Upper lobe of right lung (tissue), 1 donor: Measurements from ENCODE around the gene LAMTOR3. TPM values are rescaled to one million over a fixed set of nuclear protein-coding genes. Genes with fewer than 3 reads are reported as not detected.
A peak's percentile ranks its signal among the peaks of the same experiment; 100 is the strongest.

ENCODE experiments used
- ATAC-seq: fragments of 200-7000 bp; cut with Tn5 transposase; one replicate; pipeline ENCODE4 v1.9.1; 2020; ENCODE audit warnings: mild to moderate bottlenecking, moderate library complexity
- DNase-seq: peaks from one replicate; pipeline ENCODE4 v3.0.0-alpha.2; 2020
- H3K27ac ChIP-seq: fragments of 200-600 bp; one replicate; pipeline ENCODE4 v1.8.0; 2022
- H3K27me3 ChIP-seq: fragments of 200-600 bp; one replicate; pipeline ENCODE4 v1.8.0; 2022; ENCODE audit warnings: mild to moderate bottlenecking
- H3K36me3 ChIP-seq: fragments of 200-600 bp; one replicate; pipeline ENCODE4 v1.8.0; 2022
- H3K4me1 ChIP-seq: fragments of 200-600 bp; one replicate; pipeline ENCODE4 v1.8.0; 2022
- H3K4me3 ChIP-seq: fragments of 200-600 bp; one replicate; pipeline ENCODE4 v1.8.0; 2022; ENCODE audit warnings: mild to moderate bottlenecking
- H3K9me3 ChIP-seq: fragments of 200-600 bp; one replicate; pipeline ENCODE4 v1.8.0; 2022
- intact Hi-C: fragments of 100-400 bp; cut with DNase I; formaldehyde crosslinking; loops from one replicate; pipeline ENCODE4 v1.11.0; 2022
- total RNA-seq: library from RNA; stranded (reverse); fragmentation: NEBNext Ultra II Directional; extraction: Animal tissue kit (Norgen Biotek cat#: 25700); gene quantifications from one replicate; pipeline ENCODE4 v1.2.1, GENCODE V29; 2021
- TF ChIP-seq, protein P1 (sequence below): fragments of 200-600 bp; IDR thresholded peaks from one replicate; pipeline ENCODE4 v1.8.0; 2022; ENCODE audit warnings: antibody characterized with exemption
- donor health status: DM: no; HTN: yes; CAD: no; lungs with severe emphysema.

Gene LAMTOR3
- total RNA-seq, 1 donor from 2014 or later = 43.5 TPM

GRCh38 chr4:99918656-99919055 lies 24.4 kb upstream of the LAMTOR3 start:
- TF ChIP-seq, protein P1, sequence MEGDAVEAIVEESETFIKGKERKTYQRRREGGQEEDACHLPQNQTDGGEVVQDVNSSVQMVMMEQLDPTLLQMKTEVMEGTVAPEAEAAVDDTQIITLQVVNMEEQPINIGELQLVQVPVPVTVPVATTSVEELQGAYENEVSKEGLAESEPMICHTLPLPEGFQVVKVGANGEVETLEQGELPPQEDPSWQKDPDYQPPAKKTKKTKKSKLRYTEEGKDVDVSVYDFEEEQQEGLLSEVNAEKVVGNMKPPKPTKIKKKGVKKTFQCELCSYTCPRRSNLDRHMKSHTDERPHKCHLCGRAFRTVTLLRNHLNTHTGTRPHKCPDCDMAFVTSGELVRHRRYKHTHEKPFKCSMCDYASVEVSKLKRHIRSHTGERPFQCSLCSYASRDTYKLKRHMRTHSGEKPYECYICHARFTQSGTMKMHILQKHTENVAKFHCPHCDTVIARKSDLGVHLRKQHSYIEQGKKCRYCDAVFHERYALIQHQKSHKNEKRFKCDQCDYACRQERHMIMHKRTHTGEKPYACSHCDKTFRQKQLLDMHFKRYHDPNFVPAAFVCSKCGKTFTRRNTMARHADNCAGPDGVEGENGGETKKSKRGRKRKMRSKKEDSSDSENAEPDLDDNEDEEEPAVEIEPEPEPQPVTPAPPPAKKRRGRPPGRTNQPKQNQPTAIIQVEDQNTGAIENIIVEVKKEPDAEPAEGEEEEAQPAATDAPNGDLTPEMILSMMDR = no peak
- H3K4me1 ChIP-seq = no peaks in the 10 kb centered on the region
- no peak overlapping the region for H3K27ac ChIP-seq
- H3K36me3 ChIP-seq = peaks cover 49% of the 10 kb centered on the region
- no peaks in the 10 kb centered on the region for H3K9me3 ChIP-seq
- DNase-seq (no peak), ATAC-seq (no peak)
- intact Hi-C loops = no loop called here
- no peaks in the 10 kb centered on the region for H3K27me3 ChIP-seq
- no peak overlapping the region for H3K4me3 ChIP-seq

DNA sequence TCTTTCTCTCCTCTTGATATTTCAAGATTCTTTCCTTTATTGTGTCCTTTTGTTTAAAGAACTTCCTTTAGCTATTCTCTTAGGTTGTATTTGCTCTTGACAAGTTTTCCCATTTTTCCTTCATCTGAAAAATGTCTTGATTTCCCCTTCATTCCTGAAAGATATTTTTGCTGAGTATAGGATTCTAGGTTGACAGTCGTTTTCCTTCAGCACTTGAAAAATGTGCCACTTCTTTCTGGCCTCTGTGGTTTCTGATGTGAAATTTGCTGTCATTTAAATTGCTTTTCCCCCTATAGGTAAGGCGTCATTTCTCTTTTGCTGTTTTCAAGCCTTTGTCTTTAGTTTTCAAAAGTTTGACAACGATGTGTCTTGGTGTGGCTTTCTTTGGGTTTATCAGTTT lies 23.3 kb upstream of the LAMTOR3 start:
- TF ChIP-seq, protein P1 = no peak

DNA sequence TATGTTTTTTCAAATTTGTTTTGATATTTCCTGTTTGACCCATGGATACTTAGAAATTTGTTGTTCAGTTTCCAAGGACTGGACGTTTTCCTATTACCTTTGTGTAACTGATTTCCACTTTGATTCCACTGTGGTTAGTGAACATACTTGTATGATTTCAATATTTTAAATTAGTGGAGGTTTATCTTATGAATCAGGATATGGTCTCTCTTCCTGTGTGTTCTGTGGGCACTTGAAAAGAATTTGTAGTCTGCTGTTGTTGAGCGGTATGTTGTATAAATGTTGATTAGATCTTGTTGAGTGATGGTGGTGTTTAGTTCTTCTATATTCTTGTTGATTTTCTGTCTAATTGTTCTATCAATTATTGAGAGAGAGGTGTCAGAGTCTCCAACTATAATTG lies 21.2 kb upstream of the LAMTOR3 start:
- ATAC-seq (no peak), DNase-seq (no peak)

More for the DNA sequence above, 23.3 kb upstream of the LAMTOR3 start:
- Histone ChIP-seq H3K4me3 (no peak overlapping the region), H3K36me3 (peaks cover 46% of the 10 kb centered on the region), H3K27ac (no peak overlapping the region), H3K27me3 (no peaks in the 10 kb centered on the region), H3K4me1 (no peaks in the 10 kb centered on the region), H3K9me3 (no peaks in the 10 kb centered on the region)
- intact Hi-C loops = no loop called here
- no peak for ATAC-seq
- no peak for DNase-seq

GRCh38 chr4:99894998-99895397 lies 771 bp upstream of the LAMTOR3 start:
- Histone ChIP-seq H3K9me3 (no peaks in the 10 kb centered on the region), H3K27me3 (no peaks in the 10 kb centered on the region), H3K4me1 (peaks cover 16% of the 10 kb centered on the region), H3K27ac (peak overlapping the region; percentile 72), H3K36me3 (peaks cover 19% of the 10 kb centered on the region), H3K4me3 (peak overlapping the region; percentile 81)
- no peak for ATAC-seq
- intact Hi-C loops = no loop called here
- no peak for DNase-seq
- TF ChIP-seq, protein P1 = no peak

More for the DNA sequence above, 21.2 kb upstream of the LAMTOR3 start:
- H3K36me3 ChIP-seq = peaks cover 29% of the 10 kb centered on the region
- no peaks in the 10 kb centered on the region for H3K27me3 ChIP-seq
- TF ChIP-seq, protein P1 = no peak
- intact Hi-C loops = no loop called here
- H3K4me3 ChIP-seq = no peak overlapping the region
- no peaks in the 10 kb centered on the region for H3K9me3 ChIP-seq
- no peaks in the 10 kb centered on the region for H3K4me1 ChIP-seq
- no peak overlapping the region for H3K27ac ChIP-seq

GRCh38 chr4:99893839-99894160 lies 427 bp downstream of the LAMTOR3 start:
- TF ChIP-seq, protein P1 = no peak
- ATAC-seq (no peak), DNase-seq (no peak)
- Histone ChIP-seq H3K4me3 (peak overlapping the region; percentile 81), H3K27me3 (no peaks in the 10 kb centered on the region), H3K9me3 (no peaks in the 10 kb centered on the region), H3K27ac (peak overlapping the region; percentile 89), H3K4me1 (peaks cover 16% of the 10 kb centered on the region), H3K36me3 (peaks cover 13% of the 10 kb centered on the region)
- intact Hi-C loops = no loop called here

DNA sequence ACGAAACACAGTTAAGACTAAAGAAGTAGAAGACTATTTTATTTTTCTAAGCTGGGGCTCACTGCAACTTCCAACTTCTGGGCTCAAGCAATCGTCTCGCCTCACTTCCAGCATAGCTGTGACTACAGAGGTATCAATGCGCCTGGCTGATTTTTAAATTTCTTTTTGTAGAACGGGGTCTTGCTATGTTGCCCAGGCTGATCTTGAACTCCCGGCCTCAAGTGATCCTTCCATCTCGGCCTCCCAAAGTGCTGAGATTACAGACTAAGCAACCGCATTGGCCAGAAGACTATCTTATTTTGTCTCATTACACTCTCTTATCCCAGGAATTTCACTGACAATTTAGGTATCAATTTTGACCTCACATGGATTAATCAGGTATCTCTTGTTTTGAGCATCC lies 1.2 kb downstream of the LAMTOR3 start:
- TF ChIP-seq, protein P1 = no peak
- no peaks in the 10 kb centered on the region for H3K9me3 ChIP-seq
- DNase-seq = no peak
- H3K4me1 ChIP-seq = peaks cover 16% of the 10 kb centered on the region
- no peak overlapping the region for H3K27ac ChIP-seq
- peaks cover 10% of the 10 kb centered on the region for H3K36me3 ChIP-seq
- ATAC-seq = no peak
- peak overlapping the region; percentile 81 for H3K4me3 ChIP-seq
- intact Hi-C loops = no loop called here
- no peaks in the 10 kb centered on the region for H3K27me3 ChIP-seq
